ENCODE results near the gene TYRO3.

- TF ChIP-seq EZH2 (IDR thresholded peaks at IDR 0.05; ENCODE audit: insufficient read depth, low read length) (no peak), CTCF (IDR thresholded peaks at IDR 0.05; ENCODE audit: insufficient read depth, low read depth, low read length) (no peak)
These were observed at the start of gene TYRO3 for GRCh38 chr15:41558400-41559238.
